GM18499 (cell line): ENCODE results near the gene CDK19.
"Not testable (repeated sequence)": the region's sequence is repeated elsewhere in the genome, so short reads cannot be mapped to it uniquely, and the experiment has no call there.

Experiments
- ATAC-seq: cut with Tn5 transposase; IDR thresholded peaks from one replicate; pipeline ENCODE4 v1.9.1; 2021; ENCODE audit warnings: moderate number of reproducible peaks; ENCODE audit not compliant: insufficient read depth, unreplicated experiment

CDK19 gene

DNA sequence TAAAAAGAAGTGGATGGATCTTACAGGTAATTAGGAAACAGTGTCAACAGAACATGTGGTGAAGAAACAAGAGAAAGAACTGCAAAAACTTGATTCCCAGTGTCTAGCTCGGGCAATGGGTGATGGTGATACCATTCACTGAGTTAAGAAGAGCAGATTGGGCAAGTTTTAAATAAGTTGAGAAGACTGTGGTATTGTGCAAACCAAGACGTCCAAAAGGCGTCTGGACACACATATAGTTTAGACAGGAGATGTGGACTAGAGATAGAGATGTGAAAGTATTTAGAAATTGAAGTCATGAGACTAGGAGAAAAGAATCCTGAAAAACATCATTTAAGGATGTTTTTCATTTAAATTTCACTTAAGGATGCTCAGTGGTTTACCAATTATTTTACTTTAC, 53.9 kb downstream of the CDK19 start:
- ATAC-seq = no peak

DNA sequence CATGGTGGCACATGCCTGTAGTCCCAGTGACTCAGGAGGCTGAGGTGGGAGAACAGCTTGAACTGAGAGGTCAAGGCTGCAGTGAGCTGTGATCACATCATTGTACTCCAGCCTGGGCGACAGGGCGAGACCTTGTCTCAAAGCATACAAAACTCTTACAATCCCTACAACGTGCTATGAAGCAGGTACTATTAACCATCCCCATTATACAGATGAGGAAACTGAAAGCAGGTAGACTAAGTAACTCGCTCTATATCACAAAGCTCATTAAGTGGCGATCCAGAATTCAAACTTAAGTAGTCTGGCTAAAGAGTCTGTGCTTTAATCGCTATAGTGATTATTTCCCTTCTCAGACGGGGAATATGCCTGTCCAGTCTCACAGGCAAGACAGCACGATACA, 54.7 kb downstream of the CDK19 start:
- ATAC-seq = no peak

DNA sequence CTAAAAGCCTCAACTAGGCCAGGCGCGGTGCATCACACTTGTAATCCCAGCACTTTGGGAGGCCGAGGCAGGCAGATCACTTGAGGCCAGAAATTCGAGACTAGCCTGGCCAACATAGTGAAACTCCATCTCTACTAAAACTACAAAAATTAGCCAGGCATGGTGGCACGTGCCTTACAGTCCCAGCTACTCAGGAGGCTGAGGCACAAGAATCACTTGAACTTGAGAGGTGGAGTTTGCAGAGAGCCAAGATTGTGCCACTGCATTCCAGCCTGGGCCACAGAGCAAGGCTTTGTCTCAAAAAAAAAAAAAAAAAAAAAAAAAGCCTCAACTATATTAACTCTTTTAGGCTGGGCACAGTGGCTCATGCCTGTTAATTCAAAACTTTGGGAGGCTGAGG, 55.2 kb downstream of the CDK19 start:
- not testable (repeated sequence) for ATAC-seq

DNA sequence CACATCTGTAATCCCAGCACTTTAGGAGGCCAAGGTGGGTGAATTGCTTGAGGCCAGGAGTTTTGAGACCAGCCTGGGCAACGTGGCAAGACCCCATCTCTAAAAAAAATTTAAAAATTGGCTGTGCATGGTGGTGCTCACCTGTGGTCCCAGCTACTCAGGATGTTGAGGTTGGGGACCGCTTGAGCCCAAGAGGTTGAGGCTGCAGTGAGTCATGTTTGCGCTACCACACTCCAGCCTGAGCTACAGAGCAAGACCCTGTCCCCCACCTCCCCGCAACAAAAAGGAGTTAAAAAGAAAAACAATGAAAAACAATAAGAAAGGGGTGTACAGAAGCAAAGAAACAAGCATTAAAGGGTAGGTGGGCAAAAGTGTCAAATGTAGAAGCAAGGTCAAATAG, 57.3 kb downstream of the CDK19 start:
- ATAC-seq = no peak

GRCh38 chr6:110756817-110757216, 58.5 kb downstream of the CDK19 start:
- no peak for ATAC-seq

DNA sequence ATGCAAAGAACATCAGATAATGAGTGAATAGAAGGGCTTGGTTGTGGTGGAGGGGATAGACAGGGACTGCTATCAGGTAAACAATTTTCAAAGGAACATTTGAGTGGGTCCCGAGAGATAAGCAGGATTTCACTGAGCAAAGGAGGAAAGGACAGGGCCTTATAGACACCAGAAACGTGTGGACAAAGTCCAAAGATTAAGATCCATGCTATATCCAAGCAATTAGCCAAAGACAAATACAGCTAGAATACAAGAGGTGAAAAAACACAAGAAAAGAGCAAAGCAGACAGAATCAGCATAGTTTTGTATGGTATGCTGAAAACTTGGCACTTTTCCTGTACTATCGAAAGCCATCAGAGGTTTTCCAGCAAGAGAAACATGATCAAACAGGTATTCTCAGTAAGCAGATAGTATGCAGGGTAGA, 59.8 kb downstream of the CDK19 start:
- ATAC-seq = no peak

GRCh38 chr6:110753936-110754668, 61.2 kb downstream of the CDK19 start:
- not testable (repeated sequence) for ATAC-seq

DNA sequence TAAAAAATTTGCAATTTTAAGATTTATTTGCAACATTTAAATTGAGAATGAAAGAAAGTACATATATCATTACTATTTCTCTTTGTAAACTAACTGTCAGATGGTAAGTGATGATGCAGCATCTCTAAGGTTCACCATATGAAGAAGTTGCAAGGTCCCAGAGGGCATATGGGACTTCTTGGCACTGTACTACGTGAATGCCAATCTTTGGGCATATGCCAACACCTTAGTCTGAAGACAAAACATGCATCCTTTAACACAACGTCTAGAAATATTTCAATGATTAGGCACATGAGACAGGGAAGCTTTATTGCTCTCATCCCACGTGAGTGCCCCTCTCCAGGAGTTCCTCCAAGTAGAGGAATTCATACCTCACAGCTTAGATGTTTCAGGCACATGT, 66.8 kb downstream of the CDK19 start:
- no peak for ATAC-seq

GRCh38 chr6:110746680-110747079, 68.6 kb downstream of the CDK19 start:
- no peak for ATAC-seq

- no peak for ATAC-seq
Observed at GRCh38 chr6:110744991-110745390, 70.3 kb downstream of the CDK19 start.

DNA sequence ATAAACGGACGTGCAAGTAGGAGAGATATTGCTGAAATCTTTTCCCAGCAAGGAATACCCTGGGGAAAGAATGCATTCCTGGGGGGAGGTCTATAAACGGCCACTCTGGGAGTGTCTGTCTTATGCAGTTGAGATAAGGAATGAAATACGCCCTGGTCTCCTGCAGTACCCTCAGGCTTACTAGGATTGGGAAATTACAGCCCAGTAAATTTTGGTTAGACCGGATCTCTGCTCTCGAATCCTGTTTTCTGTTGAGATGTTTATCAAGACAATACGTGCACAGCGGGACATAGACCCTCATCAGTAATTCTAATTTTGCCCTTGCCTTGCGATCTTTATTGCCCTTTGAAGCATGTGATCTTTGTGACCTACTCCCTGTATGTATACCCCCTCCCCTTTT, 72.7 kb downstream of the CDK19 start:
- not testable (repeated sequence) for ATAC-seq

- ATAC-seq = no peak
Observed at GRCh38 chr6:110741517-110741916, 73.8 kb downstream of the CDK19 start.

DNA sequence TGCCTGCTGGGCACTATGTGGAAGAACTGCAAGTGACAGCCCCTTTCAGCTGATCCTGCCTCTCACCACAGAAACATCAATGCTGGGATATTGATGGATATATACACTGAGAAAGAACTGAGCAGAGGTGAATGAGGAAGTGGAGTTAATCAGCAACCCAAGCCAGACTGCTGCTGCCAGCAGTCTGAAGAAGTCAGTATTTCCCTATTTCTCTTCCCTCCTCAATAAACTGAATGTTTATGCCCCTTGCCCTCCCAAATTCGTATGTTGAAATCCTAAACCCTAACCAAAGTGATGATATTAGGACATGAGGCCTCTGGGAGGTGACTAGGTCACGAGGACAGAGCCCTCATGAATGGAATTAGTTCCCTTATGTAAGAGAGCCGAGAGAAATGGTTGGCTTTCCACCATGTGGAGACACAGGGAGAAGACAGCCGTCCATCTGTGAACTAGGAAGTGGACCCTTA, 76.3 kb downstream of the CDK19 start:
- ATAC-seq = no peak

GRCh38 chr6:110735666-110736065, 79.6 kb downstream of the CDK19 start:
- ATAC-seq = no peak

- no peak for ATAC-seq
Observed at GRCh38 chr6:110731898-110732297, 83.4 kb downstream of the CDK19 start.

DNA sequence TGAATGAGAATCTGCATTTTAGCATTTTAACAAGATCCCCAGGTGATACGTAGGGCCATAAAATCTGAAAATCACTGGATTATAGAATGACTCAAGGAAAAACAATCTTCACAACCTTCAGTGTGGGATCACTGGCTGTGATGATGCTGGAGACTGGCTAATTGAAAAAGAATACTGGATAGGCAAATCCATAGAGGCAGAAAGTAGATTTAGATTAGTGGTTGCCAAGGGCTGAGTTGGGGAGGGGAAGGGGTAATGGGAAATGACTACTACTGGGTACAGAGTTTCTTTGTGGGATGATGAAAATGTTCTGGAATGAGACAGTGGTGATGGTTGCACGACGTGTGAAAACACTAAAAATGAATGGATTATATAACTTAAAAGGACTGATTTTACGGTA, 84.1 kb downstream of the CDK19 start:
- no peak for ATAC-seq

DNA sequence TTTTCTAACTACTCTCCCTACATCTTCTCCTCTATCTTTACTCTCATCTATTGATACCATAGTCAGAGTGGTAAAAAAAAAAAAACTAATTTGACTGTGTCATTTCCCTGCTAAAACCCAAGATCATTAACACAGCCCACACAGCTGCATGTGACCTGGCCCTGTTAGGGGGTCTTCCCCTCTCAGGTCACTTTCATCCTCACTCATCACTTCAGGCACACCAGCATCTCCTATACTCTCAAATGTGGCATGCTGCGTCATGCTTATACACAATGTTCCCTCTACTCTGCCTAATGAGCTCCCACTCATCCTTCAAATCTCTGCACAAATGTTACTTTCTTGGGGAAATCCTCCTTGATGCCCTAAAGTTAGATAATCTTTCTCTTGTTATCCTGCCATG, 86.8 kb downstream of the CDK19 start:
- ATAC-seq = peak; percentile 79

GRCh38 chr6:110723017-110723416, 92.3 kb downstream of the CDK19 start:
- ATAC-seq = no peak

- no peak for ATAC-seq
Observed at GRCh38 chr6:110720066-110720465, 95.2 kb downstream of the CDK19 start.

GRCh38 chr6:110719601-110720000, 95.7 kb downstream of the CDK19 start:
- ATAC-seq = not testable (repeated sequence)

DNA sequence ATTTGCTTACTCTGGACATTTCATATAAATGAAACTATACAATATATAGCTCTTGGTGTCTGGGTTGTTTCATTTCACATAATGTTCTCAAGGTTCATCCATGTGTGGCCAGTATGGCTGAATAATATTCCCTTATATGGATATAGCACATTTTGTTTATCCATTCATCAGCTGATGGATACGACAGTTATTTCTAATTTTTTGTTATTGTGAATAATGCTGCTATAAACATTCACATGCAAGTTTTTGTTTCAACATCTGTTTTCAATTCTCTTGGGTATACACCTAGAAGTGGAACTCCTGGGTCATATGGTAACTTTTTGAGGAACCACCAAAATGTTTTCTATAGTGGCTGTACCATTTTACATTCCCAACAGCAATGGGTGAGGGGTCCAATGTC, 101.1 kb downstream of the CDK19 start:
- ATAC-seq = no peak

- no peak for ATAC-seq
Observed at GRCh38 chr6:110712238-110712637, 103.0 kb downstream of the CDK19 start.
